IMR-90 (cell line): ENCODE results near the gene LMAN2. TPM values are rescaled to one million over a fixed set of nuclear protein-coding genes. Genes with fewer than 3 reads are reported as not detected.

Experiments
- ATAC-seq: fragments of 200-7000 bp; cut with Tn5 transposase; 2 replicates; pipeline ENCODE4 v1.9.1; 2020; ENCODE audit warnings: low read depth, mild to moderate bottlenecking, moderate library complexity
- BruUV-seq: library from RNA; stranded (reverse); fragments of 400-500 nt; replicated peaks from 2 replicates; lab custom pipeline; 2021; lab: Mats Ljungman, UMichigan
- CTCF ChIA-PET: fragments of 300-600 bp; formaldehyde crosslinking; extraction: SDS; loops from one replicate; lab custom pipeline; 2021; ENCODE audit warnings: antibody characterized with exemption; lab: Yijun Ruan, JAX
- POLR2A ChIA-PET: fragments of 300-600 bp; sonication (Branson Sonifier 250); formaldehyde crosslinking; loops from one replicate; lab custom pipeline; 2022; ENCODE audit warnings: antibody characterized with exemption; ENCODE audit not compliant: unreplicated experiment; lab: Charles Lee
- DNase-seq: peaks from one replicate; pipeline ENCODE4 v3.0.0; 2013
- H2AFZ ChIP-seq: replicated peaks from 2 replicates; pipeline ENCODE3; 2013; ENCODE audit warnings: low read length, mild to moderate bottlenecking; ENCODE audit not compliant: poor library complexity
- H2AK5ac ChIP-seq: 2 replicates; pipeline ENCODE4 v1.6.1; 2013; ENCODE audit warnings: low read depth, low read length, inconsistent platforms
- H2AK9ac ChIP-seq: replicated peaks from 2 replicates; pipeline ENCODE3; 2013; ENCODE audit warnings: mild to moderate bottlenecking, low read depth, low read length, moderate library complexity; ENCODE audit not compliant: poor library complexity
- H2BK120ac ChIP-seq: 2 replicates; pipeline ENCODE4 v1.6.1; 2013; ENCODE audit warnings: low read depth, low read length, inconsistent platforms
- H2BK15ac ChIP-seq: 3 replicates; pipeline ENCODE4 v1.6.1; 2013; ENCODE audit warnings: low read depth, low read length, inconsistent platforms
- H2BK20ac ChIP-seq: 2 replicates; pipeline ENCODE4 v1.6.1; 2013; ENCODE audit warnings: low read depth, mild to moderate bottlenecking, inconsistent platforms, low read length, moderate library complexity
- H2BK5ac ChIP-seq: 2 replicates; pipeline ENCODE4 v1.6.1; 2013; ENCODE audit warnings: mild to moderate bottlenecking, low read depth, low read length, inconsistent platforms; ENCODE audit not compliant: poor library complexity, severe bottlenecking
- H3K14ac ChIP-seq: replicated peaks from 2 replicates; pipeline ENCODE4 v1.6.1; 2013; ENCODE audit warnings: low read depth, low read length, inconsistent platforms
- H3K18ac ChIP-seq: 2 replicates; pipeline ENCODE4 v1.6.1; 2013; ENCODE audit warnings: low read depth, low read length, control low read depth
- H3K23ac ChIP-seq: 2 replicates; pipeline ENCODE4 v1.6.1; 2013; ENCODE audit warnings: low read depth, low read length, inconsistent platforms
- H3K27ac ChIP-seq: 2 replicates; pipeline ENCODE4 v1.5.1; 2013; ENCODE audit warnings: mild to moderate bottlenecking, control low read depth, low read length; ENCODE audit not compliant: insufficient read depth
- H3K27me3 ChIP-seq: 2 replicates; pipeline ENCODE4 v1.6.1; 2013; ENCODE audit warnings: low read length; ENCODE audit not compliant: control insufficient read depth, insufficient read depth
- H3K36me3 ChIP-seq: 2 replicates; pipeline ENCODE4 v1.6.1; 2013; ENCODE audit warnings: low read length, mixed read lengths; ENCODE audit not compliant: control insufficient read depth, insufficient read depth
- H3K4ac ChIP-seq: 2 replicates; pipeline ENCODE4 v1.6.1; 2013; ENCODE audit warnings: low read depth, low read length, inconsistent platforms
- H3K4me1 ChIP-seq: 2 replicates; pipeline ENCODE4 v1.6.1; 2013; ENCODE audit warnings: low read length, mixed read lengths; ENCODE audit not compliant: control insufficient read depth, insufficient read depth
- H3K4me2 ChIP-seq: 2 replicates; pipeline ENCODE4 v1.6.1; 2013; ENCODE audit warnings: low read depth, mild to moderate bottlenecking, control low read depth, low read length, moderate library complexity
- H3K4me3 ChIP-seq: 2 replicates; pipeline ENCODE4 v1.5.1; 2013; ENCODE audit warnings: low read depth, mild to moderate bottlenecking, control low read depth, low read length, moderate library complexity; ENCODE audit not compliant: insufficient read depth
- H3K56ac ChIP-seq: 2 replicates; pipeline ENCODE4 v1.6.1; 2013; ENCODE audit warnings: low read length, inconsistent platforms; ENCODE audit not compliant: insufficient read depth; ENCODE audit errors: extremely low read depth
- H3K79me1 ChIP-seq, 2 experiments: 2 replicates each; pipeline ENCODE4 v1.6.1; 2013; ENCODE audit warnings: low read length in 2 of 2, inconsistent platforms in 1 of 2, low read depth in 1 of 2
- H3K9ac ChIP-seq: 2 replicates; pipeline ENCODE4 v1.6.1; 2013; ENCODE audit warnings: low read depth, low read length, control low read depth
- H3K9me1 ChIP-seq: 2 replicates; pipeline ENCODE4 v1.6.1; 2013; ENCODE audit warnings: low read length, inconsistent platforms; ENCODE audit not compliant: insufficient read depth
- H3K9me3 ChIP-seq: 2 replicates; pipeline ENCODE4 v1.6.1; 2013; ENCODE audit warnings: low read length; ENCODE audit not compliant: control insufficient read depth, insufficient read depth
- H4K20me1 ChIP-seq: 2 replicates; pipeline ENCODE4 v1.6.1; 2013; ENCODE audit warnings: low read length, inconsistent platforms; ENCODE audit not compliant: insufficient read depth
- H4K5ac ChIP-seq: 2 replicates; pipeline ENCODE4 v1.6.1; 2013; ENCODE audit warnings: mild to moderate bottlenecking, low read depth, low read length, control low read depth
- H4K8ac ChIP-seq, 2 experiments: 2 replicates each; pipeline ENCODE4 v1.6.1; 2013; ENCODE audit warnings: low read depth in 2 of 2, low read length in 2 of 2, control low read depth in 1 of 2, inconsistent platforms in 1 of 2
- H4K91ac ChIP-seq: 2 replicates; pipeline ENCODE4 v1.6.1; 2013; ENCODE audit warnings: low read depth, low read length, inconsistent platforms; ENCODE audit not compliant: insufficient read depth
- CEBPB ChIP-seq: IDR thresholded peaks from 2 replicates; pipeline ENCODE4 v1.6.1; 2012; ENCODE audit warnings: low read depth, low read length, improper control_type of control experiment
- ELK1 ChIP-seq: fragments of 150-350 bp; IDR thresholded peaks from 2 replicates; pipeline ENCODE4 v1.6.1; 2016; ENCODE audit warnings: low read depth, mild to moderate bottlenecking, low read length, moderate library complexity, borderline replicate concordance
- FOS ChIP-seq: fragments of 150-350 bp; IDR thresholded peaks from 2 replicates; pipeline ENCODE4 v1.6.1; 2016; ENCODE audit warnings: low read depth, low read length
- MAFK ChIP-seq: IDR thresholded peaks from 2 replicates; pipeline ENCODE4 v1.6.1; 2012; ENCODE audit warnings: low read depth, low read length, improper control_type of control experiment
- MAZ ChIP-seq: IDR thresholded peaks from 2 replicates; pipeline ENCODE4 v1.6.1; 2012; ENCODE audit warnings: low read depth, mild to moderate bottlenecking, low read length, improper control_type of control experiment, moderate library complexity, borderline replicate concordance
- NFE2L2 ChIP-seq: fragments of 150-350 bp; IDR thresholded peaks from 2 replicates; pipeline ENCODE4 v1.6.1; 2016; ENCODE audit warnings: low read depth, mild to moderate bottlenecking, low read length
- POLR2A ChIP-seq: IDR thresholded peaks from 2 replicates; pipeline ENCODE4 v1.6.1; 2012; ENCODE audit warnings: mild to moderate bottlenecking, low read depth, low read length
- RFX5 ChIP-seq: IDR thresholded peaks from 2 replicates; pipeline ENCODE4 v1.8.0; 2012; ENCODE audit warnings: low read depth, mild to moderate bottlenecking, low read length, moderate library complexity
- SMC3 ChIP-seq: fragments of 150-350 bp; IDR thresholded peaks from 2 replicates; pipeline ENCODE4 v1.6.1; 2016; ENCODE audit warnings: low read depth, mild to moderate bottlenecking, antibody characterized with exemption, low read length, moderate library complexity
- USF2 ChIP-seq: fragments of 150-350 bp; IDR thresholded peaks from 2 replicates; pipeline ENCODE4 v1.6.1; 2017; ENCODE audit warnings: mild to moderate bottlenecking, antibody characterized with exemption, low read length, low read depth
- WGBS, 2 experiments: methylation state at CpG; one replicate each; pipeline versions ENCODE4 v1.1.5 to v1.1.7; 2013; ENCODE audit warnings: missing lambda C conversion rate in 2 of 2; ENCODE audit not compliant: insufficient read length in 1 of 2; ENCODE audit errors: extremely low coverage in 2 of 2; 5-methylcytosine and 5-hydroxymethylcytosine counted together
- dilution Hi-C: fragments of 300-500 bp; cut with HindIII; formaldehyde crosslinking; loops from one replicate; pipeline ENCODE4 v1.14.3; 2018; ENCODE audit warnings: low sequenced_read_pairs; ENCODE audit not compliant: unreplicated experiment
- in situ Hi-C: fragments of 300-500 bp; cut with MboI; formaldehyde crosslinking; loops from 3 replicates; pipeline ENCODE4 v1.14.3; 2019; ENCODE audit warnings: low sequenced_read_pairs, inconsistent platforms, mixed read lengths
- intact Hi-C: fragments of 100-400 bp; cut with micrococcal nuclease; formaldehyde crosslinking; loops from 2 replicates; pipeline ENCODE4 v1.10.0; 2022
- polyA plus RNA-seq, 3 experiments: library from polyadenylated mRNA; depleted of rRNA; stranded (reverse); fragments of >200 nt; gene quantifications; 2 replicates each; pipeline ENCODE4 v1.2.3, GENCODE V29; 2012; ENCODE audit warnings: low replicate concordance in 1 of 3
- total RNA-seq: library from RNA; depleted of rRNA; stranded (reverse); fragments of >200 nt; gene quantifications from 2 replicates; pipeline ENCODE4 v1.2.3, GENCODE V29; 2012

The LMAN2 gene
- total and polyA plus RNA-seq, 2 of the 4 experiments (the other 2 are of a cell fraction) = 253 to 303 TPM

- POLR2A ChIA-PET = no interaction called here
- Histone ChIP-seq H2AK5ac (no peak overlapping the region; the same call in 1 of the 2 replicates), H3K27me3 (no peaks in the 10 kb centered on the region), H2BK20ac (no peak overlapping the region), H2AK9ac (peak overlapping the region; percentile 79), H4K5ac (no peak overlapping the region), H2AFZ (no peak overlapping the region), H3K9me3 (no peaks in the 10 kb centered on the region), H3K9me1 (peaks cover 4% of the 10 kb centered on the region; the same call in 1 of the 2 replicates), H3K56ac (no peak overlapping the region), H3K79me1 (peaks cover 12 to 54% of the 10 kb centered on the region in 2 experiments), H3K4me2 (no peak overlapping the region), H4K20me1 (peaks cover 10% of the 10 kb centered on the region; the same call in 1 of the 2 replicates), H3K36me3 (peaks cover 33% of the 10 kb centered on the region), H4K91ac (no peak overlapping the region), H3K14ac (no peak overlapping the region), H2BK5ac (no peak overlapping the region), H3K18ac (no peak overlapping the region), H3K27ac (0 out of 2 replicates have a peak overlapping the region, but pooled peaks have one; percentile 5), H4K8ac (no peak overlapping the region), H2BK15ac (no peak overlapping the region), H3K4me3 (no peak overlapping the region), H3K4me1 (peaks cover 12% of the 10 kb centered on the region), H3K4ac (0 out of 2 replicates have a peak overlapping the region, but pooled peaks have one; percentile 10), H3K23ac (no peak overlapping the region), H3K9ac (no peak overlapping the region; the same call in 1 of the 2 replicates), H2BK120ac (no peak overlapping the region)
- no CpG with 5 or more reads among the region's 9 CpGs for WGBS, 2 experiments
- in situ Hi-C loops = no loop called here
- no peak for ATAC-seq
- intact Hi-C loops = loop anchor here (1.0 kb wide), 1 partner anchor 185 kb away; no protein-coding TSS in a partner anchor
- no peak for TF ChIP-seq MAFK
- no peak for TF ChIP-seq SMC3
- no peak for TF ChIP-seq POLR2A
- no peak for TF ChIP-seq RFX5
- no peak for TF ChIP-seq FOS
- no peak for TF ChIP-seq ELK1
- TF ChIP-seq MAZ = no peak
- no peak for TF ChIP-seq NFE2L2
- no peak for TF ChIP-seq USF2
- TF ChIP-seq CEBPB = no peak
- DNase-seq = no peak
- dilution Hi-C loops = no loop called here
- no TSS peak for BruUV-seq
- CTCF ChIA-PET = no interaction called here
Measured at GRCh38 chr5:177299697-177300096, 51.8 kb downstream of the LMAN2 start.
